Skeletal muscle satellite cell (primary cell): ENCODE measurements around the gene NR1H2.
A peak's percentile ranks its signal among the peaks of the same experiment; 100 is the strongest.
"Not testable (repeated sequence)": the region's sequence is repeated elsewhere in the genome, so short reads cannot be mapped to it uniquely, and the experiment has no call there.

ENCODE experiments used
- H3K27me3 ChIP-seq: 2 replicates; pipeline ENCODE4 v1.7.0; 2013; ENCODE audit warnings: low read length; ENCODE audit not compliant: control insufficient read depth, insufficient read depth
- H3K36me3 ChIP-seq: 2 replicates; pipeline ENCODE4 v1.7.0; 2013; ENCODE audit warnings: mild to moderate bottlenecking, control low read depth, low read length; ENCODE audit not compliant: insufficient read depth
- H3K4me1 ChIP-seq: 2 replicates; pipeline ENCODE4 v1.7.0; 2013; ENCODE audit warnings: low read length; ENCODE audit not compliant: control insufficient read depth, insufficient read depth
- H3K4me2 ChIP-seq: 2 replicates; pipeline ENCODE4 v1.7.0; 2013; ENCODE audit warnings: mild to moderate bottlenecking, low read length
- H3K4me3 ChIP-seq: 2 replicates; pipeline ENCODE4 v1.7.0; 2013; ENCODE audit warnings: low read length
- H3K9ac ChIP-seq: 2 replicates; pipeline ENCODE4 v1.7.0; 2013; ENCODE audit warnings: mild to moderate bottlenecking, low read depth, low read length, moderate library complexity
- H3K9me3 ChIP-seq: replicated peaks from 2 replicates; pipeline ENCODE4 v1.7.0; 2013; ENCODE audit warnings: mild to moderate bottlenecking, control low read depth, low read length

The NR1H2 gene

GRCh38 chr19:50352242-50352641, 24.0 kb upstream of the NR1H2 start:
- Histone ChIP-seq H3K27me3 (peaks cover 10% of the 10 kb centered on the region), H3K36me3 (no peaks in the 10 kb centered on the region), H3K4me3 (no peak overlapping the region), H3K9ac (no peak overlapping the region), H3K9me3 (no peaks in the 10 kb centered on the region), H3K4me2 (no peak overlapping the region), H3K4me1 (peaks cover 1% of the 10 kb centered on the region)

GRCh38 chr19:50353487-50353880, 22.8 kb upstream of the NR1H2 start:
- not testable (repeated sequence) for H3K9me3 ChIP-seq, H3K4me3 ChIP-seq

GRCh38 chr19:50356691-50357177, 19.5 kb upstream of the NR1H2 start:
- Histone ChIP-seq H3K27me3 (peaks cover 6% of the 10 kb centered on the region), H3K4me2 (no peak overlapping the region), H3K9me3 (no peaks in the 10 kb centered on the region), H3K4me1 (peaks cover 11% of the 10 kb centered on the region), H3K4me3 (no peak overlapping the region), H3K36me3 (no peaks in the 10 kb centered on the region), H3K9ac (no peak overlapping the region)

More at GRCh38 chr19:50353487-50353880, 22.8 kb upstream of the NR1H2 start:
- not testable (repeated sequence) for H3K4me1 ChIP-seq, H3K36me3 ChIP-seq, H3K27me3 ChIP-seq, H3K9ac ChIP-seq, H3K4me2 ChIP-seq

DNA sequence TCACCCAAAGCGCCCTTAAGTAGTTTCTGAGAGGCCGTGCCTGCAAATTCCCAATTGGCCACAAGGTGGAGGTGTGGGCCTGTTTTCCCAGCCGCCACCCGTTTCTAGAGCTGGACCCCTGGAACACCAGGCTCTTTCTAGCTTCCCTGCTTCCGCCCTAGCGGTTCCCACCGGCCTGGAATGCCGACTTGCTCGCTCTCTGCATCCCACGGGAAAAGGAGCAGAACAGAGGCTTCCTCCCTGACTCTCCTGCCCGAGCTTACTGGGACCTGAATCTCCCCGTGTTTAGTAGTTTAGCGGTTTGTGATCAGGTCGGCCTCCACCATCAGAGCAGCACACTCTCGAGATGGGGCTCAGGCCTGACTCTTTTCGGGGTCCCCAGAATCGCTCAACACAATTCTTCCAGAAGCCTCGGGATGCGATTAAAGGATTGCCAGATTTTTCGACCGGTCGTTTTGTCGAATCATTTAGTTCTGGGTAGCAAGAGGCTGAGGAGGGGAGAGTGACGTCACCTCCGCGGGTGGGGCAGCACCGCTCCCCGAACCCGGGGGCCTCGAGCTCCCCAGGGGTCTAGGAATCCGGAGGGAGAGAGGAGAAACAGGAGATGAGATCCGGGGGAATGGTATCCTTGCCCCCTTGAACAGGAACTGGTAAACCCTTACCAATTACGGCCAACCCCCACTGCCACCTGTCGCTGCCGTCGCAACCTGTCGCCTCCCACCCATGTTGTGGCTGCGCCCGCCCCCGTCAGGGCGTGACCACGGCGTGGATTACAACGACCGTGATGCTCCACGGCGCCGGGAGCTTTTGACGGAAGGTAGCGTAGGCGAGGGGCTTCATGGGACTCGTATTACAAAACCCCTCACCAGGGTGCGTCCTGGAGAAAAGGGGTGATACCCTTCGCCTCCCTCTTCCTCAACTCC, 18.8 kb upstream of the NR1H2 start:
- Histone ChIP-seq H3K27me3 (no peaks in the 10 kb centered on the region), H3K4me2 (peak overlapping the region; percentile 94), H3K9ac (peak overlapping the region; percentile 65), H3K4me3 (peak overlapping the region; percentile 68), H3K36me3 (no peaks in the 10 kb centered on the region), H3K4me1 (peaks cover 11% of the 10 kb centered on the region), H3K9me3 (no peaks in the 10 kb centered on the region)

DNA sequence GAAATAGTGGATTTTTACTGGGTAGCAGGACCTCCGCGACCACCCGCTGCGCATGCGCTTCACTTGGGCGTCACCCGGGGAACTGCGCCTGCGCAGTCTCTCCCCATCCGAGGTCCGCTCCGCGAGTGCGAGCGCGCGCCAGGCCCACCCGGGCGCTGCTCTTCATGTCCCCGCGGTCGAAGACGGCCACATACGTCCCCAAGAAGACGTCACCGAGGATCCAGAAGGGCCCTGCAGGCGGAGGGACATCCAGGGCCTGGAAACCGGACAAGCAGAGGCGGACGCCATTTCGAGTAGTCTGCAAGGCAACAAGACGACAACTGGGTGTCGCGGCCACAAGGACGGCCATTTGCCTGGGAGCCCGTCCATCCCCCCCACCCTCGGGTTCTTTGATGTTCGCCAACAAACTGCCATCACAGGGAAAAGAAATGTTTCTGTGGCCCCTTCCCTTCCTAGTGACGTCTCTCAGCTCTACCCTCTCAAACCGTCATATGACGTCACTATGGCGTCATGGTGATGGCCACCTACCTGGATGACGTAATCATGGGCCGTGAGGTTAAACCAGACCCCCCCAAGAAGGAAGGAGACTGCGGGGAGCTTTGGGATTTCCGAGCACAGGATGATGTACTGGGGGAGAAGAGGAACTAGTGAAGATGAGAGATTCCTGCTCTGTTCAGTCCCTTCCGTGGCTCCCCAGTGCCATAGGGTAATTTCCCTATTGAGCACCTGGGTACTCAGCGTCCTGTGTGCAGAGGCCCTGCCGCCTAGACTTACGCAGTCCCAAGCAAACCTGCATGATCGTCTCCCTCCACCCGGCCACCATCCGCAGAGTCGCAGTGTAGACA, 17.6 kb upstream of the NR1H2 start:
- peak overlapping the region; percentile 94 for H3K4me2 ChIP-seq
- no peaks in the 10 kb centered on the region for H3K27me3 ChIP-seq
- H3K9ac ChIP-seq: peak overlapping the region; percentile 66
- no peaks in the 10 kb centered on the region for H3K36me3 ChIP-seq
- no peaks in the 10 kb centered on the region for H3K9me3 ChIP-seq
- peaks cover 11% of the 10 kb centered on the region for H3K4me1 ChIP-seq
- peak overlapping the region; percentile 68 for H3K4me3 ChIP-seq

DNA sequence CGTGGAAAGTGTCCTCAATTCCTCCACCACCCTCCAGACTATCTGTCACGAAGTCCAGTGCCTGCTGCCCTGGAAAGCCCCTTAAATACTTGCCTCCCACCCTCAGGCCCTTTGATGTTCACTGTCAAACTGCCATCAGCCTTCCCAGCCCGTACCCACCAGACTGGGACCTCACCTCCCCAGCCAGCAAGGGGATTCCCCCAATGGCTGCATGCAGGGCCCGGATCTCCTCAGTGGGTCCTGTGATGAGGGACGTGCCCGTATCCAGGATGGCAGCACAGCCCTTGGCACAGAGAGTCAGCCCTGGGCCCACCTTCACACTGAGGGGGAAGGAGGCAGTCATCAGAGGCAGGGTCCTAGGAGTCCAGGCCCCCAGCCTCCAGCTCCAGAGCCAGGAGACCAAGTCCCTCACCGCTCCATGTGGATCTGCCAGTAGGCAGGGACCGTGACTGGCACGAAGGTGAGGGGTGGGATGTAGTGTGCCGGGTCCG, 16.9 kb upstream of the NR1H2 start:
- Histone ChIP-seq H3K4me2 (no peak overlapping the region), H3K27me3 (no peaks in the 10 kb centered on the region), H3K36me3 (no peaks in the 10 kb centered on the region), H3K4me1 (peaks cover 11% of the 10 kb centered on the region), H3K9ac (no peak overlapping the region), H3K4me3 (no peak overlapping the region), H3K9me3 (no peaks in the 10 kb centered on the region)

GRCh38 chr19:50361290-50362029, 14.8 kb upstream of the NR1H2 start:
- Histone ChIP-seq H3K4me2 (no peak overlapping the region), H3K9me3 (no peaks in the 10 kb centered on the region), H3K4me3 (no peak overlapping the region), H3K9ac (no peak overlapping the region), H3K4me1 (peaks cover 11% of the 10 kb centered on the region), H3K27me3 (no peaks in the 10 kb centered on the region), H3K36me3 (no peaks in the 10 kb centered on the region)

DNA sequence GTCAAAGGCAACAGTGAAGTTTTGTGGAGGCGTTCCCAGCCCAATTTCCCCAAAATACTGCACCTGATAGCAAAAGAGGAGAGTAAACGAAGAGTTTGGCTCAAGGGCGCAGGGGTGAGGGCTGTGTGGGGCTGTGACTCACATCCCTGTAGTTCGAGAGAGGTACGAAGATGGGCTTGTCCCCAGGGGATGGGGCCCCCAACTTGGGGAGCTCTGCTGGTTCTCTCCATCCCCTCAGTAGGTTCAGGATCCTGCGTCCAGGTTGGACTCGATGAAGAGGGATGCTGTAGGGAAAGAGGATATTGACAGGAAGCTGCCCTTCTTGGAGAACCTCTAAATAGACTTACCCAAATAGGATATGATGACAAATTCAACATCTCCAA, 14.2 kb upstream of the NR1H2 start:
- no peak overlapping the region for H3K4me3 ChIP-seq
- no peaks in the 10 kb centered on the region for H3K36me3 ChIP-seq
- no peak overlapping the region for H3K4me2 ChIP-seq
- H3K4me1 ChIP-seq: peaks cover 11% of the 10 kb centered on the region
- no peak overlapping the region for H3K9ac ChIP-seq
- no peaks in the 10 kb centered on the region for H3K9me3 ChIP-seq
- no peaks in the 10 kb centered on the region for H3K27me3 ChIP-seq

DNA sequence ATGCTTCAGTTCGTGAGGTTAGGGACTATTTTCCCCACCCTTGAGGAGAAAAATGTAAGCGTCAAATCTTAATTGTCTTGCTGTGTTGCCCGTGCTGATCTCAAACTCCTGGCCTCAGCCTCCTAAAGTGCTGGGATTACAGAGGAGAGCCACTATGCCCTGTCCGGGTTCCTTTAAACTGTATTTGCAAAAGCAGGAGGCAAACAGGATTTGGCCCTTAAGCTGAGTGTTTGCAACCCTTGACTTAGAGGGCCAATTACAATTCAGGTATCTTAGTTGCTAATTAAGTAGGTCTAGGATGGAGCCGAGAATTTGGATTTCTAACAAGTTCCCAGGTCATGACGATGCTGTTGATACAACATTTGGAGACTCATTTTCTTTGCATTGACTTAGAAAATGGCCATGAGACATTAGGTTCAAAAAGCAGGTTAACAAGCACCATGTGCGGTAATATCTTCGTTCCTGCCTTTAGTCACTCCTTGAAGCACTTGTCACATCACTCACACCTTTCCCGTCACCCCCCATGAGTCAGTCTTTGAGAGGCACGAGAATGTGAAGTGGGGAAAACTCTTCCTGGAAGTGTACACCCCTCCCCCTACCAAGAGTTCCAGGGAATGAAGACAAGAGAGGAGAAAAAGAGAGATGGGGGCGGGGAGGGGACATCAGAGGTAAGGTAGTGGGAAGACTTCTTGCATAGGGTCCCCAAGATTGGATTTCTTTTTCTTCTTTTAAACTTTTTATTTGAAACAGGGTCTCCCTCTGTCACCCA, 13.4 kb upstream of the NR1H2 start:
- H3K4me1 ChIP-seq: peaks cover 4% of the 10 kb centered on the region
- H3K4me3 ChIP-seq: no peak overlapping the region
- no peak overlapping the region for H3K9ac ChIP-seq
- H3K27me3 ChIP-seq: no peaks in the 10 kb centered on the region
- no peak overlapping the region for H3K4me2 ChIP-seq
- no peaks in the 10 kb centered on the region for H3K9me3 ChIP-seq
- H3K36me3 ChIP-seq: no peaks in the 10 kb centered on the region

DNA sequence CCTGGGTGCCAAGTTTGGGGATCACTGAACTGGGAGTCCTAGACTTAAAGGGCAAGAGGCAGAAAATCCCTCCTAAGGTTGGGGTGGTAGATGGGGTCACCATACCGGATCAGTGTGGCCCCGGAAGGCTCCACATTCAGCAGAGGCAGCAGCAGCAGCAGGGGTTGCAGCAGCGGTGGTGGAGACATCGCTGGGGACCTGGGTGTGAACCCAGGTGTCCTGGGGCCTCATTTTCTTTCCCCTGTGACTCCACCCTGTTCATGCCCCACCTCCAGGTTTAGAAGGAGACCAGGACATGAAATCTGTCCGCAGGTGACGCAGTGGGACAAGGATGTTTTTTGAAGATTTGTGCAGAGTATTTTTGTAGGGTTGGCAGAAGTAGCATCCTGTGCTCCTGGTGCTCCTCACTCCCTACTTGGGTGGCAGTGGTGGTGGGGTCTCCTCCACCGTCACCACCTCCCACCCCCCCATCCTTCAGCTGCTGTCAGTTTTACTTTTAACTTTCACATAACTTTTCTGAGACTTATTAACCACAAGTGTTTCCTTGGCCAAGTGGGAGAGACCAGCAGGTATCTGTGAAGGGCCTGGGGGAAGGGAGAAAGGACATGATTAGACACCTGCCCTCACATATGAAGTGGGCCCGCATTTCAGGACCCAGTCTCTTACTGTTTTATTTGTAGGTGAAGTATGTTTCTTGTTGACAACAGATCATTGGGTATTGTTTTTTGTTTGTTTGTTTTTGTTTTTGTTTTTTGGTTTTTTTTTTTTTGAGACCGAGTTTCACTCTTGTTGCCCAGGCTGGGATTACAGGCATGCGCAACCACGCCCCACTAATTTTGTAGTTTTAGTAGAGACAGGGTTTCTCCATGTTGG, 10.6 kb upstream of the NR1H2 start, which contains the start of gene NAPSA:
TSS of gene NAPSA (minus strand) at position 206 of the 873 bp plus-strand sequence. CDS start at position 188, 18 bp downstream.
- Histone ChIP-seq H3K4me1 (peaks cover 4% of the 10 kb centered on the region), H3K9ac (no peak within 1 kb of the TSS)

More for the DNA sequence above, 10.6 kb upstream of the NR1H2 start, which contains the start of gene NAPSA:
- H3K36me3 ChIP-seq: no peaks in the 10 kb centered on the region
- H3K4me2 ChIP-seq: no peak within 1 kb of the TSS
- H3K27me3 ChIP-seq: no peaks in the 10 kb centered on the region
- no peak within 1 kb of the TSS for H3K4me3 ChIP-seq
- no peaks in the 10 kb centered on the region for H3K9me3 ChIP-seq
